IMR-90 (cell line): ENCODE results near the gene STXBP2. TPM values are rescaled to one million over a fixed set of nuclear protein-coding genes. Genes with fewer than 3 reads are reported as not detected.

Experiments used
- ATAC-seq: fragments of 200-7000 bp; cut with Tn5 transposase; 2 replicates; pipeline ENCODE4 v1.9.1; 2020; ENCODE audit warnings: low read depth, mild to moderate bottlenecking, moderate library complexity
- BruUV-seq: library from RNA; stranded (reverse); fragments of 400-500 nt; replicated peaks from 2 replicates; lab custom pipeline; 2021; lab: Mats Ljungman, UMichigan
- CTCF ChIA-PET: fragments of 300-600 bp; formaldehyde crosslinking; extraction: SDS; loops from one replicate; lab custom pipeline; 2021; ENCODE audit warnings: antibody characterized with exemption; lab: Yijun Ruan, JAX
- POLR2A ChIA-PET: fragments of 300-600 bp; sonication (Branson Sonifier 250); formaldehyde crosslinking; loops from one replicate; lab custom pipeline; 2022; ENCODE audit warnings: antibody characterized with exemption; ENCODE audit not compliant: unreplicated experiment; lab: Charles Lee
- DNase-seq: peaks from one replicate; pipeline ENCODE4 v3.0.0; 2013
- H2AFZ ChIP-seq: replicated peaks from 2 replicates; pipeline ENCODE3; 2013; ENCODE audit warnings: low read length, mild to moderate bottlenecking; ENCODE audit not compliant: poor library complexity
- H2AK5ac ChIP-seq: 2 replicates; pipeline ENCODE4 v1.6.1; 2013; ENCODE audit warnings: low read depth, low read length, inconsistent platforms
- H2AK9ac ChIP-seq: replicated peaks from 2 replicates; pipeline ENCODE3; 2013; ENCODE audit warnings: mild to moderate bottlenecking, low read depth, low read length, moderate library complexity; ENCODE audit not compliant: poor library complexity
- H2BK120ac ChIP-seq: 2 replicates; pipeline ENCODE4 v1.6.1; 2013; ENCODE audit warnings: low read depth, low read length, inconsistent platforms
- H2BK15ac ChIP-seq: 3 replicates; pipeline ENCODE4 v1.6.1; 2013; ENCODE audit warnings: low read depth, low read length, inconsistent platforms
- H2BK20ac ChIP-seq: 2 replicates; pipeline ENCODE4 v1.6.1; 2013; ENCODE audit warnings: low read depth, mild to moderate bottlenecking, inconsistent platforms, low read length, moderate library complexity
- H2BK5ac ChIP-seq: 2 replicates; pipeline ENCODE4 v1.6.1; 2013; ENCODE audit warnings: mild to moderate bottlenecking, low read depth, low read length, inconsistent platforms; ENCODE audit not compliant: poor library complexity, severe bottlenecking
- H3K14ac ChIP-seq: replicated peaks from 2 replicates; pipeline ENCODE4 v1.6.1; 2013; ENCODE audit warnings: low read depth, low read length, inconsistent platforms
- H3K18ac ChIP-seq: 2 replicates; pipeline ENCODE4 v1.6.1; 2013; ENCODE audit warnings: low read depth, low read length, control low read depth
- H3K23ac ChIP-seq: 2 replicates; pipeline ENCODE4 v1.6.1; 2013; ENCODE audit warnings: low read depth, low read length, inconsistent platforms
- H3K27ac ChIP-seq: 2 replicates; pipeline ENCODE4 v1.5.1; 2013; ENCODE audit warnings: mild to moderate bottlenecking, control low read depth, low read length; ENCODE audit not compliant: insufficient read depth
- H3K27me3 ChIP-seq: 2 replicates; pipeline ENCODE4 v1.6.1; 2013; ENCODE audit warnings: low read length; ENCODE audit not compliant: control insufficient read depth, insufficient read depth
- H3K36me3 ChIP-seq: 2 replicates; pipeline ENCODE4 v1.6.1; 2013; ENCODE audit warnings: low read length, mixed read lengths; ENCODE audit not compliant: control insufficient read depth, insufficient read depth
- H3K4ac ChIP-seq: 2 replicates; pipeline ENCODE4 v1.6.1; 2013; ENCODE audit warnings: low read depth, low read length, inconsistent platforms
- H3K4me1 ChIP-seq: 2 replicates; pipeline ENCODE4 v1.6.1; 2013; ENCODE audit warnings: low read length, mixed read lengths; ENCODE audit not compliant: control insufficient read depth, insufficient read depth
- H3K4me2 ChIP-seq: 2 replicates; pipeline ENCODE4 v1.6.1; 2013; ENCODE audit warnings: low read depth, mild to moderate bottlenecking, control low read depth, low read length, moderate library complexity
- H3K4me3 ChIP-seq: 2 replicates; pipeline ENCODE4 v1.5.1; 2013; ENCODE audit warnings: low read depth, mild to moderate bottlenecking, control low read depth, low read length, moderate library complexity; ENCODE audit not compliant: insufficient read depth
- H3K56ac ChIP-seq: 2 replicates; pipeline ENCODE4 v1.6.1; 2013; ENCODE audit warnings: low read length, inconsistent platforms; ENCODE audit not compliant: insufficient read depth; ENCODE audit errors: extremely low read depth
- H3K79me1 ChIP-seq, 2 experiments: 2 replicates each; pipeline ENCODE4 v1.6.1; 2013; ENCODE audit warnings: low read length in 2 of 2, inconsistent platforms in 1 of 2, low read depth in 1 of 2
- H3K9ac ChIP-seq: 2 replicates; pipeline ENCODE4 v1.6.1; 2013; ENCODE audit warnings: low read depth, low read length, control low read depth
- H3K9me1 ChIP-seq: 2 replicates; pipeline ENCODE4 v1.6.1; 2013; ENCODE audit warnings: low read length, inconsistent platforms; ENCODE audit not compliant: insufficient read depth
- H3K9me3 ChIP-seq: 2 replicates; pipeline ENCODE4 v1.6.1; 2013; ENCODE audit warnings: low read length; ENCODE audit not compliant: control insufficient read depth, insufficient read depth
- H4K20me1 ChIP-seq: 2 replicates; pipeline ENCODE4 v1.6.1; 2013; ENCODE audit warnings: low read length, inconsistent platforms; ENCODE audit not compliant: insufficient read depth
- H4K5ac ChIP-seq: 2 replicates; pipeline ENCODE4 v1.6.1; 2013; ENCODE audit warnings: mild to moderate bottlenecking, low read depth, low read length, control low read depth
- H4K8ac ChIP-seq, 2 experiments: 2 replicates each; pipeline ENCODE4 v1.6.1; 2013; ENCODE audit warnings: low read depth in 2 of 2, low read length in 2 of 2, control low read depth in 1 of 2, inconsistent platforms in 1 of 2
- H4K91ac ChIP-seq: 2 replicates; pipeline ENCODE4 v1.6.1; 2013; ENCODE audit warnings: low read depth, low read length, inconsistent platforms; ENCODE audit not compliant: insufficient read depth
- BHLHE40 ChIP-seq: fragments of 150-350 bp; IDR thresholded peaks from 2 replicates; pipeline ENCODE4 v1.6.1; 2016; ENCODE audit warnings: mild to moderate bottlenecking, low read depth, low read length
- CEBPB ChIP-seq: IDR thresholded peaks from 2 replicates; pipeline ENCODE4 v1.6.1; 2012; ENCODE audit warnings: low read depth, low read length, improper control_type of control experiment
- CHD1 ChIP-seq: IDR thresholded peaks from 2 replicates; pipeline ENCODE4 v1.6.1; 2012; ENCODE audit warnings: low read depth, low read length, improper control_type of control experiment
- ELK1 ChIP-seq: fragments of 150-350 bp; IDR thresholded peaks from 2 replicates; pipeline ENCODE4 v1.6.1; 2016; ENCODE audit warnings: low read depth, mild to moderate bottlenecking, low read length, moderate library complexity, borderline replicate concordance
- FOS ChIP-seq: fragments of 150-350 bp; IDR thresholded peaks from 2 replicates; pipeline ENCODE4 v1.6.1; 2016; ENCODE audit warnings: low read depth, low read length
- MAFK ChIP-seq: IDR thresholded peaks from 2 replicates; pipeline ENCODE4 v1.6.1; 2012; ENCODE audit warnings: low read depth, low read length, improper control_type of control experiment
- MAZ ChIP-seq: IDR thresholded peaks from 2 replicates; pipeline ENCODE4 v1.6.1; 2012; ENCODE audit warnings: low read depth, mild to moderate bottlenecking, low read length, improper control_type of control experiment, moderate library complexity, borderline replicate concordance
- MXI1 ChIP-seq: IDR thresholded peaks from 2 replicates; pipeline ENCODE4 v1.6.1; 2012; ENCODE audit warnings: low read depth, mild to moderate bottlenecking, low read length, moderate library complexity, borderline replicate concordance
- NFE2L2 ChIP-seq: fragments of 150-350 bp; IDR thresholded peaks from 2 replicates; pipeline ENCODE4 v1.6.1; 2016; ENCODE audit warnings: low read depth, mild to moderate bottlenecking, low read length
- POLR2A ChIP-seq: IDR thresholded peaks from 2 replicates; pipeline ENCODE4 v1.6.1; 2012; ENCODE audit warnings: mild to moderate bottlenecking, low read depth, low read length
- RAD21 ChIP-seq: IDR thresholded peaks from 2 replicates; pipeline ENCODE4 v1.6.1; 2012; ENCODE audit warnings: low read length, improper control_type of control experiment
- RCOR1 ChIP-seq: IDR thresholded peaks from 2 replicates; pipeline ENCODE4 v1.6.1; 2012; ENCODE audit warnings: mild to moderate bottlenecking, low read length, improper control_type of control experiment; ENCODE audit not compliant: insufficient replicate concordance
- RFX5 ChIP-seq: IDR thresholded peaks from 2 replicates; pipeline ENCODE4 v1.8.0; 2012; ENCODE audit warnings: low read depth, mild to moderate bottlenecking, low read length, moderate library complexity
- SMC3 ChIP-seq: fragments of 150-350 bp; IDR thresholded peaks from 2 replicates; pipeline ENCODE4 v1.6.1; 2016; ENCODE audit warnings: low read depth, mild to moderate bottlenecking, antibody characterized with exemption, low read length, moderate library complexity
- WGBS, 2 experiments: methylation state at CpG; one replicate each; pipeline versions ENCODE4 v1.1.5 to v1.1.7; 2013; ENCODE audit warnings: missing lambda C conversion rate in 2 of 2; ENCODE audit not compliant: insufficient read length in 1 of 2; ENCODE audit errors: extremely low coverage in 2 of 2; 5-methylcytosine and 5-hydroxymethylcytosine counted together
- dilution Hi-C: fragments of 300-500 bp; cut with HindIII; formaldehyde crosslinking; loops from one replicate; pipeline ENCODE4 v1.14.3; 2018; ENCODE audit warnings: low sequenced_read_pairs; ENCODE audit not compliant: unreplicated experiment
- in situ Hi-C: fragments of 300-500 bp; cut with MboI; formaldehyde crosslinking; loops from 3 replicates; pipeline ENCODE4 v1.14.3; 2019; ENCODE audit warnings: low sequenced_read_pairs, inconsistent platforms, mixed read lengths
- intact Hi-C: fragments of 100-400 bp; cut with micrococcal nuclease; formaldehyde crosslinking; loops from 2 replicates; pipeline ENCODE4 v1.10.0; 2022
- polyA plus RNA-seq, 3 experiments: library from polyadenylated mRNA; depleted of rRNA; stranded (reverse); fragments of >200 nt; gene quantifications; 2 replicates each; pipeline ENCODE4 v1.2.3, GENCODE V29; 2012; ENCODE audit warnings: low replicate concordance in 1 of 3
- total RNA-seq: library from RNA; depleted of rRNA; stranded (reverse); fragments of >200 nt; gene quantifications from 2 replicates; pipeline ENCODE4 v1.2.3, GENCODE V29; 2012
- TF ChIP-seq, protein P1 (sequence below): conservative IDR thresholded peaks from 2 replicates; pipeline ENCODE4 v1.5.1; 2012; ENCODE audit warnings: mild to moderate bottlenecking, low read depth, low read length, improper control_type of control experiment
- TF ChIP-seq, protein P2 (sequence below): fragments of 150-350 bp; IDR thresholded peaks from 2 replicates; pipeline ENCODE4 v1.6.1; 2017; ENCODE audit warnings: mild to moderate bottlenecking, antibody characterized with exemption, low read length, low read depth

Gene STXBP2
- total and polyA plus RNA-seq, 2 of the 4 experiments (the other 2 are of a cell fraction), result 3.9 to 12.6 TPM

GRCh38 chr19:7603919-7604318, 33.0 kb upstream of the STXBP2 start:
- 68% methylated on average over 7 of the region's 9 CpGs; no CpG with 5 or more reads in 1 of the 2 experiments for WGBS, 2 experiments
- CTCF ChIA-PET, result no interaction called here
- no peak overlapping the region for H4K8ac ChIP-seq
- TF ChIP-seq ELK1 (no peak), RCOR1 (no peak), NFE2L2 (no peak), MAZ (no peak), SMC3 (no peak), FOS (no peak), POLR2A (no peak), MXI1 (no peak), MAFK (no peak), BHLHE40 (no peak), CEBPB (no peak), RAD21 (no peak), RFX5 (no peak), CHD1 (no peak)
- TF ChIP-seq, protein P1, sequence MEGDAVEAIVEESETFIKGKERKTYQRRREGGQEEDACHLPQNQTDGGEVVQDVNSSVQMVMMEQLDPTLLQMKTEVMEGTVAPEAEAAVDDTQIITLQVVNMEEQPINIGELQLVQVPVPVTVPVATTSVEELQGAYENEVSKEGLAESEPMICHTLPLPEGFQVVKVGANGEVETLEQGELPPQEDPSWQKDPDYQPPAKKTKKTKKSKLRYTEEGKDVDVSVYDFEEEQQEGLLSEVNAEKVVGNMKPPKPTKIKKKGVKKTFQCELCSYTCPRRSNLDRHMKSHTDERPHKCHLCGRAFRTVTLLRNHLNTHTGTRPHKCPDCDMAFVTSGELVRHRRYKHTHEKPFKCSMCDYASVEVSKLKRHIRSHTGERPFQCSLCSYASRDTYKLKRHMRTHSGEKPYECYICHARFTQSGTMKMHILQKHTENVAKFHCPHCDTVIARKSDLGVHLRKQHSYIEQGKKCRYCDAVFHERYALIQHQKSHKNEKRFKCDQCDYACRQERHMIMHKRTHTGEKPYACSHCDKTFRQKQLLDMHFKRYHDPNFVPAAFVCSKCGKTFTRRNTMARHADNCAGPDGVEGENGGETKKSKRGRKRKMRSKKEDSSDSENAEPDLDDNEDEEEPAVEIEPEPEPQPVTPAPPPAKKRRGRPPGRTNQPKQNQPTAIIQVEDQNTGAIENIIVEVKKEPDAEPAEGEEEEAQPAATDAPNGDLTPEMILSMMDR, result no peak
- TF ChIP-seq, protein P2, sequence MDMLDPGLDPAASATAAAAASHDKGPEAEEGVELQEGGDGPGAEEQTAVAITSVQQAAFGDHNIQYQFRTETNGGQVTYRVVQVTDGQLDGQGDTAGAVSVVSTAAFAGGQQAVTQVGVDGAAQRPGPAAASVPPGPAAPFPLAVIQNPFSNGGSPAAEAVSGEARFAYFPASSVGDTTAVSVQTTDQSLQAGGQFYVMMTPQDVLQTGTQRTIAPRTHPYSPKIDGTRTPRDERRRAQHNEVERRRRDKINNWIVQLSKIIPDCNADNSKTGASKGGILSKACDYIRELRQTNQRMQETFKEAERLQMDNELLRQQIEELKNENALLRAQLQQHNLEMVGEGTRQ, result no peak
- no peaks in the 10 kb centered on the region for H3K9me1 ChIP-seq
- intact Hi-C loops, result no loop called here
- no peak overlapping the region for H3K9ac ChIP-seq
- H3K18ac ChIP-seq, result no peak overlapping the region
- no TSS peak for BruUV-seq
- no peaks in the 10 kb centered on the region for H3K9me3 ChIP-seq
- no peak overlapping the region for H2AK5ac ChIP-seq
- H3K27ac ChIP-seq, result no peak overlapping the region
- no peak overlapping the region for H3K14ac ChIP-seq
- DNase-seq (no peak), ATAC-seq (no peak)
- H4K5ac ChIP-seq, result no peak overlapping the region
- in situ Hi-C loops, result no loop called here
- no peak overlapping the region for H2BK15ac ChIP-seq
- H2AK9ac ChIP-seq, result no peak overlapping the region
- no peak overlapping the region for H2AFZ ChIP-seq
- H3K79me1 ChIP-seq, result no peaks in the 10 kb centered on the region
- H3K4me3 ChIP-seq, result no peak overlapping the region
- POLR2A ChIA-PET, result no interaction called here
- H3K56ac ChIP-seq, result no peak overlapping the region
- no peak overlapping the region for H3K23ac ChIP-seq
- H4K20me1 ChIP-seq, result no peaks in the 10 kb centered on the region
- H2BK120ac ChIP-seq, result no peak overlapping the region
- H3K4ac ChIP-seq, result no peak overlapping the region
- H3K4me2 ChIP-seq, result no peak overlapping the region
- no peaks in the 10 kb centered on the region for H3K4me1 ChIP-seq
- H2BK5ac ChIP-seq, result no peak overlapping the region
- H3K36me3 ChIP-seq, result no peaks in the 10 kb centered on the region
- H4K91ac ChIP-seq, result no peak overlapping the region
- peaks cover 4% of the 10 kb centered on the region; the same call in 1 of the 2 replicates for H3K27me3 ChIP-seq
- dilution Hi-C loops, result no loop called here
- no peak overlapping the region for H2BK20ac ChIP-seq
